GM19467 (cell line): ENCODE results near the gene SEMA5B.

Experiments
- ATAC-seq: cut with Tn5 transposase; IDR thresholded peaks from one replicate; pipeline ENCODE4 v1.9.1; 2021; ENCODE audit warnings: mild to moderate bottlenecking, moderate library complexity; ENCODE audit not compliant: unreplicated experiment

The SEMA5B gene

DNA sequence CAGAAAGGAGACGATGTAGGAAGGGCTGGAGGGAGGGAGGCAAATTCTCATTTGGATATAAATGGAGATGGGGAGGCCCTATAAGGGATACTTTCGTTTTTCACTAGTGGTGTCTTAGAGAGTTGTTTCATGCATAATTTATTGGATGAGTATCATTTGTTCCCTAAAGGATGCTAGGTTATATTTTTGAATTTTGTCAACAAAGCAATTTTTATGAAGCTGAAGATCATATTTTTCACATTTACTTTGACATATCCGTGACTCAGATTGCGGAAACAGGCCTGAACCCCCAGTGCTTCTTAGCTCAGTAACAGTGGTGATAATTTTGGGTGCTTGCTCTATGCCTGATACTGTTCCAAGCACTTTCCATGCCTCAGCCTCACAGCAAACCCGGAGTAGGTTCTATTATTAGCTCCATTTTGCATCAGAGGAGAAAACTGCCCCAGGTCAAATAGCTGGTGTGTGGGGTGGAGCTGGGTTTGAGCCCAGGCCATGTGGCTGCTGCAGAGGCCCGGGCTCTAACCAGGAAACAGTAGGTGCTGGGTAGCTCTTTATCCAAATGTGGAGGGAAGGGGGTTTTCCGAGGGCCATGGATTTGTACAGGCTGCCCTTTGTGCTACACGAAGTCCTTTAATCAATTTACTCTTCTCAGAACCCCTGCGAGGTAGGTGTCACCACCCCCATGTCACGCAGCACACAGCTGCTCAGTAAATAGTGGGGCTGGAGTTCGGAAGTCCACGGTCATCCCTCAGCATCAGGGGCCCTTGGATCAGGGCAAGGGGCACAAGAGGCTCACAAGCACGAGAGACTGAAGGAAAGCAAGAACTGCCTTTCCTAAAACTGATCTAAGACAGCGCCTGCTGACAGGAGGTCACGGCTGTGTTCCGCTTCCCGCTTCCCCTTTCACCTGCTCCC lies 133.6 kb downstream of the SEMA5B start:
- no peak for ATAC-seq

- no peak for ATAC-seq
These were observed 134.3 kb downstream of the SEMA5B start for GRCh38 chr3:122893282-122893681.

GRCh38 chr3:122892118-122892960 lies 135.2 kb downstream of the SEMA5B start:
- ATAC-seq: no peak

DNA sequence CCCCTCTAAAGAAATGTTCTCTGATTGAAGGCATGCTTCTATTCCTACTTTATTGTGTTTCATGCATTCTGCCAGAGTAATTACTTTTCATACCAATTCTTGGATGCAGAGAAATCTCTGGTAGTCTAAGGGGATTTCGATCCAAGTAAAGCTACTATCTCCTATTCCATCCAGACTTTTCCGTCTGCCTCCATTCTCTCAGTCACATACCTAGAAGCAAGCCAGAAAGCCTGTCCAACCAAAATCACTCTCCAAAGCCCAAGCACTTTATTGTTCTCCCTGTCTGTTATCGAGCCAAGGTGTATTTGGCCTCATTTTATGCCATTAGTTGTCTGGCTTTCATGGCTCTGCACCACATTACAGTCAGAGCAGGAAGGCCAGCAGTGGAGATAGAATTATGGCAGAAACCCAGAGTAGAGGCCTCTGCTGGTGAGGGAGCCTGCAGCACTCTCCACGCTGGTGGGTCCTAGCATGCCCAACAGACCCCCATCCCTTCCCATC lies 136.8 kb downstream of the SEMA5B start:
- no peak for ATAC-seq

DNA sequence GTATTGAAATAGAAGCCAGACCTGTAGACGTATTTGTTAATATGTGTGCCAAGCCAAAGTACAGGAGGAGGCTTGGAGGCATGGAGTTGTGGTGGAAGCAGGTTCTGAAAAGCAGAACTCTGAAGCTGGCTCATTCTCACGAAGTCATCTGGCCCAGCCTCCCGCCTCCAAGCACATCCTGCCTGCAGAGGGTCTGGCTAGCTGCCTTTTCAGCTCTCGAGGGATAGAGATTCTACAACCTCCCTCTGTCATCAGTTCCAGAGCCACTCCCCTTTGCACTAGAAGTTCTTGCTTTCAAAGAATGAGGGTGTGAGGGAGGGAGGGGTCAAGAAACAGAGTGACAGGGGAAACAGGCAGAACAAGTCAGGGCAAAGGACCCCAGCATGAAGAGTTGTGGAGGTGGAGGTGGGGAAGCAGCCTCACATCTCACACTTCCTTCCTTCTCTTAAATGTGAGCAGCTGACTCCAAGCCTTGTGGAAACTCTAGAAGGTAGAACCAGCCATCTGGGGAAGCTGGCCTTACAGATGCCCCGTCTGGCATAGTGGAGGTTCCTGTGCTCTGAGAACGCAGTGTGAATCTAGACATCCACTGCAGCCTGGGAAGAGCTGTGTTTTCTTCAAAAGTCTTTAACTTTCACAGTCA lies 137.4 kb downstream of the SEMA5B start:
- ATAC-seq: no peak

GRCh38 chr3:122886946-122887345 lies 140.6 kb downstream of the SEMA5B start:
- ATAC-seq: no peak

DNA sequence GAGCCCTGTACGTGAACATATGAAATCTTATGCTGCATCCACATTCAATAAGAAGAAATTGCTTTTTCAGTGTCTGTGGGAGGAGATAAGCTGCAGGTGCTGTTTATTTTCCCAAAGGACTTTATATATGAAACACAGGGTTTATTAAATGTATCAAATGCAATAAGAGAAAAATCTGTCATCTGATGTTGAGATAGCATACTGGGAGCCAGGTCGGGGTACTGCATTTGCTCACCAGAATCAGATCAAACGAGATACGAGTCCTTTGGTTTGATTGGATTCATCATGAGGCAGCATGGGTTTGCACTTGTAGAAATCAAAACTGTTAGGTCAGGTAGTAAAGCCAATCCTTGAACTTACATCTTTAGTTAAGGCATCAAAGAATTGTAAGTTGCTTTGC lies 141.3 kb downstream of the SEMA5B start:
- no peak for ATAC-seq

DNA sequence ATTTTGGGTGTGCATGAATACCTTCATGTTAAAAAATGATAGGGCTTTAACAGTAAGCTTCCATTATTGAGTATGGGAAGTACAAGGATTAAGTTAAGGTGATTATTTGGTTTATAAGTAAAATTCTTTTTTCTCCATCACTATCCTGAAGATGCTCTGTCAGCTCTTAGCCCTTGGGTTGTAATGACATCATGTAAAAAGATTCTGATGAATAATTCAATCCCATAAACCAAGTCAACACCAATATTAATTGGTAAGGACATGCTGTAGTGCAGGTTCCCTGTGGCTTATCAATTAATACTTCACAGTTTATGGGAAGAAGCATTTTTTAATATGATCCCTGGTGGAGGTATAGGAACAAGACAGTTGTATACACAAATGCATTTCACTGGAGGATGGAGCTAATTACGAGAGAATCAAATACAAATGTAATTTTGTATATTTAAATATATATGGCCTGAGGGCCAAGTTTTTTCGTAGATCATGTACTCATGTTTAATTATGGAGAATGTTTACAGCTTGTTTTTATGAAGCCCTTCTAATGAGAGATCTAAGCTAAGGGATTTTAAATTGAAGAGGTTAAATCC lies 145.1 kb downstream of the SEMA5B start:
- ATAC-seq: no peak

DNA sequence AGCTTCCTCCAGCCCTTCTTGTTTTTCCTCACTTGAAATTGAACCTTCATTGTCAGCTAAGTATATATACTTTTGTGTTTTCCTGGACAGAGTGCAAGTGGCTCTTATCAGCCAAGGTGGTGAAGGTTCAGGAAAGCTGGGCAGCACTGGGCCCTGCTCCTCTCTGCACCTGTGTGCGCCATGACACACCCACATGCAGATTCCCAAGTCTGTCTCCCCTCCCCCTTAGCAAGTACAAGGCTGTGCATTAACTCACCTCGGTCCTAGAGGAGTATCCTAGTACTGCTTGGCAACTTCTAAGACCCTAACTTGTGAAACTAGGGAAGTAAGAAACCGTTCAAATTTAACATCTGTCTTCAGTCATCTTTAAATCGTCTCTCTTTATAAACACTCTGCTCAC lies 146.9 kb downstream of the SEMA5B start:
- ATAC-seq: no peak

DNA sequence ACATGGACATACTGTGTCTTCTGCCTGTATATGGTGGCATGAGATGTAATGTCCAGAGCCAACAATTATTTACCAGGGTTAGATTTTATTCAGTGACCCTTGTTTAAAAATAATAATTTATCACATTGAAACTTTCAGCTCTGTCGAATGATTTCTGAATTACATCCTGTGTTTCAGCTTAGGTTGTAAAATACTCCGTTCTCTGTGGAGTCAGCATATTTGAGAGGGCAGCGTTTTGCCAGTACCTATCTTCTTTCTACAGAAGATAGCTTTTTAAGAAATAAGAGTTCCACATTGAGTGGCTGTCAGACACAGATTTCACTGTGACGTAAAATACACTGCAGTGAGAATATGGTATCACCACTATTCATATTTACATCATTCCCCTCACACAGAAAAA lies 147.4 kb downstream of the SEMA5B start:
- no peak for ATAC-seq

GRCh38 chr3:122875547-122876127 lies 151.9 kb downstream of the SEMA5B start:
- no peak for ATAC-seq

- no peak for ATAC-seq
These were observed 153.6 kb downstream of the SEMA5B start for GRCh38 chr3:122873741-122874515.

DNA sequence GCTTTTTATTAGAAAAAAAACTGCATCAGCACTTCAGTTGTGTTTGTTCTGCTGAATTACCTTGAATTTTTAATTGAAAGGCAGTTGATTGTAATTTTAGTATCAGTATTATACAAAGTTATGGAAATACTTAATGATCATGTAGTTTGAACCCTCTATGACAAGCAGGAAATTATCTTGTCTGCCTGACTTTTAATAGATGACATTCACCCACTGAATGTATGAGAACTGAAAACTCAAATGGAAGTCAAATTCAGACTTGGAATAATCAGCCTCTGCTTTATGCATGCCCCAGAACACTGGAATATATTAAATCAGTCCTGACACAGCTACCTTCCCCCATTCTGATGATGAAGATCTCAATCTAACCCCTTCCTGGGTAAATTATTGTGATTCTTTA lies 159.2 kb downstream of the SEMA5B start:
- no peak for ATAC-seq

DNA sequence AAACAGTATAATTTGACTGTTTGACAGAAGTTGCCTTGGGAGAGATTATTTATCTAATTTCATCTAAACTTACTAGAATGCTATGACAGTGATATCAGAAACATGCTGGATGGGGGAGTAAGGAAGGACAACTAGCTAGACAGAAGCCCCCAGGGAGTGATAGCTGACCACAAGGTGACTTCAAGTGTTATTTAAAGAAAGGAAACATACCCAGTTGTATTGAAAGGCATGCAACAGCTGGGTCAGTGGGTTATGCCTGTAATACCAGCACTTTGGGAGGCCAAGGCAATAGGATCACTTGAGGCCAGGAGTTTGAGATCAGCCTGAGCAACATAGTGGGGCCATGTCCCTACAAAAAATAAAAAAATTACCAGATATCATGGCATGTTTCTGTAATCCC lies 163.1 kb downstream of the SEMA5B start:
- no peak for ATAC-seq

DNA sequence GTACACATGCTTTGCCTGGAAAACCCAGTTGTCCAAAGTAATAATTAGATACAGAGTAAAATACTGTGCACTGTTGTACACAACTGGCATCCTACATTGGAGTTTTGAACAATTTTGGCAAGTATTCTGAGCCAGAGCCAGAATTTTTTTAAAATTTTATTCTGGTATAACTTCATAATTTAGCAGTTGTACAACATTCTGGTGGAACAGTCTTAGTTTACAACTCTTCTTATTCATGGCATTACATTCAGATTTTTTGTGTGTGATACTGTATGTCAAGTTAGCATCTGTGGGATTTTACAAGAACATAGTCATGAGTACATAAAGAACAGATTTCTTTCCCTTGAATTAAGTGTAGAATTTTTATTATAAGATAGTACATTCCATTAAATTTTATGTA lies 165.2 kb downstream of the SEMA5B start:
- no peak for ATAC-seq
